ENCODE measurements around the gene ABAT.

The ABAT gene

GRCh38 chr16:8717892-8718415, 43.5 kb downstream of the ABAT start:
- DNase-seq (ENCODE audit: low read depth in 2 of 2): no peak

- DNase-seq (ENCODE audit: low read depth in 2 of 2): no peak
Measured at GRCh38 chr16:8718851-8719680, 44.6 kb downstream of the ABAT start.

DNA sequence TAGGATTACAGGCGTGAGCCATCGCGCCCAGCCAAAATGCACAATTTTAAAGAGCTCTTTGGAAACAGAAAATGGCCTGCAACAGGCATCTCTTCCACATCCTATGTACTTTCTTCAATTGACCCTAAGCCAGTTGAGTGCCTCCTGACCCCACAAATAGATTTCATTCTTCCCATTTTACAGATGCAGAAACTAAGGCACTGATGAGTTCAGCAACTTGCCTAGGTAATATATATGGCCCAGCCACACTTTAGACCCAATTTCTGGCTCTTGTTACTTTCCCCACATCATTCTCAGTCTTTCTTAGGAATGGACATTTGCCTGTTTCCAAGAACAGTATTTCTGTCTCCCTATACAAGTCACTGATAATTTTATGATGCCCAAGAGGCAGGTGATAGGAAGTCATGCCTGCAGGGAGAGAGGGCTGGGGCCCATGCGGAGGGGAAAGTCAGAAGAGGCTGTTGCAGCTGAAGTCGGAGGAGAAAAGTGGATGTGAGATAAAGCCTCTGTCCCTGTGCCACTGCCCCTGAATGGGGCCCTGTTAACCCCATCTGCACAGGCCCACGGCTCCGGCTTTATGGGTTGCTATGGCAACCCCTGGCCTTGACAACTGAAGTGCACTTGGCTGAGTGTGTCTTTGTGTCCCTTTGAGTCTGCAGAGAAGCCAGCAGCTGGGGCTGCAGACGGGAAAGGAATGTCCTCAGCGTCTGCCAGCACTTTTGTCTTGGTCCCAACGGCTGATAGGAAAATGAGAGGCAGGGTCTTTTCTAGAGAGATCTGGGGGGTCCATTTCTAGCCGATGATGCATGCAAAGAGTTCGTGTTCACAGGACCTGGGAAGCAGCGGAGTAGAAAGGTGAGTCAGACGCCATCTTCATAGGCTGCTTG, 45.9 kb downstream of the ABAT start:
- DNase-seq (ENCODE audit: low read depth in 2 of 2): no peak

DNA sequence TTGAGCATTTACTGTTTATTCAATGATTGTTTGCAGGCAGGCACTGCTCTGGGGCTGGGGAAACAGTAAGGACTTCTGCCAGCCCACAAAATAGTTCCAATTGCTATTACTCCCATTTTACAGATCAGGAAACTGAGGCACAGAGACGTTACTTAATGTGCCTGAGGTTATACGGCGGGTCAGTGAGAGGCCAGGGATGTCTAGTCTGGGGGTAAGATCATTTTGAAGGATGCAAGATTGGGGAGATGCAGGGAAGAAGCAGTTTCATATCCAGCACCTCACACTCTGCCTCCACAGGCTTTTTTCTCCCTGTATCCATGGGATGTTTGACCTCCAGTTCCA, 46.5 kb downstream of the ABAT start:
- no peak for DNase-seq (ENCODE audit: low read depth in 2 of 2)

GRCh38 chr16:8721336-8722024, 47.1 kb downstream of the ABAT start:
- DNase-seq (ENCODE audit: low read depth in 2 of 2): no peak

- DNase-seq (ENCODE audit: low read depth in 2 of 2): no peak
Measured at GRCh38 chr16:8722025-8722348, 47.6 kb downstream of the ABAT start.

GRCh38 chr16:8725513-8726178, 51.2 kb downstream of the ABAT start:
- DNase-seq (ENCODE audit: low read depth in 2 of 2): no peak

GRCh38 chr16:8727131-8727806, 52.9 kb downstream of the ABAT start:
- DNase-seq (ENCODE audit: low read depth in 2 of 2): no peak

DNA sequence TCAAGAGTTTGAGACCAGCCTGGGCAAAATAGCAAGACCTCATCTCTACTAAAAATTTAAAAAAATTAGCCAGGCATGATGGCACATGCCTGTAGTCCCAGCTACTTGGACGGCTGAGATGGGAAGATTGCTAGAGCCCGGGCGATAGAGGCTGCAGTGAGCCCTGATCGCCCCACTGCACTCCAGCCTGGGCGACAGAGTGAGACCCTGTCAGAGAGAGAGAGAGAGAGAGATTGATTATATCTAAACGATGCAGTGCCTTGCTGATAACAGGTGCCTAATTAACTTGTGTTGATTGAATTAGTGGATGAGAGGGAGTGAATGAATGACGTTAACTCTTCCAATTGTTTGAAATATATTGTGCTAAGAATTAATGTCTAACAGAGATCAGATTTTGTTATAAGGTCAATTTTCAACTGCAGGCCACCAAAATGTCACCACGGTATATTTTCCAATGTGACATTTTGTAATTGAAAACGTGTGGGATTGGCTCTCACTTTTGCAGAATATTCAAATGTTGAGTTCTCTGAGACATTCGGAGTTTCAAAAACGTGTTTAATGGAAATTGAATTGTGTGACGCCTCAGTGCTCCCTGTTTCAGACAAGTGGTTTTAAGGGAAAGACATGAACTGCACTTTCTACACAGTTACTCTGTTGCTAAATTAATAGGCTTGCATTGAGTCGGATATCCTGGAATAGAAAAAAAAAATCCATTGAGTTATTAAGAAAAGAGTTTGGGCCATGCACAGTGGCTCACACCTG, 53.6 kb downstream of the ABAT start:
- DNase-seq (ENCODE audit: low read depth in 2 of 2): no peak

DNA sequence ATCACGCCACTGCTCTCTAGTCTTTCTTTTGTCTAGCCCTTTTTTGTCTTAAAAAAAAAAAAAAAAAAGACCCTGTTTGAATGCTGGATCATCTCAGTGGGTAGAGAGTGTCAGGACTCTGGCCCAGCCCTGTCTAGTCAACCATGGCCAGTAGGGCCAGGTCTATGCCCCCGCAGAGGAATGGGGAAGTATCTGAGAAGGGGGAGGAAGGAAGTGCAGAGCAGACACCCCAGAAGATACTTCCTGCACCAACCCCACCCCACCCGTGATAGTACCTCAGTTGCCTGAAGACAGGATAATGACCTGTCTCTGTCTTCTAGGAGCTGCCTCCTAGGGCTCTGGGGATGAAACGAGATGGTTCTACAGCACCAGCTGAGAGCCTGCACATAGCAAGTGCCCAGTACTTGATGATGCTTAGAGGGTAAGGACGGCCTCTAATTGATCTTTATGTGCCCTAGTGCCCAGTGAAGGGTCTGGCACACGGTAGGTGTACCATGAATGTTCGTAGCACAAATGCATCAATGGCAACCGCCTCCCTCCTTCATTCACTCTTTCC, 55.4 kb downstream of the ABAT start:
- no peak for DNase-seq (ENCODE audit: low read depth in 2 of 2)

DNA sequence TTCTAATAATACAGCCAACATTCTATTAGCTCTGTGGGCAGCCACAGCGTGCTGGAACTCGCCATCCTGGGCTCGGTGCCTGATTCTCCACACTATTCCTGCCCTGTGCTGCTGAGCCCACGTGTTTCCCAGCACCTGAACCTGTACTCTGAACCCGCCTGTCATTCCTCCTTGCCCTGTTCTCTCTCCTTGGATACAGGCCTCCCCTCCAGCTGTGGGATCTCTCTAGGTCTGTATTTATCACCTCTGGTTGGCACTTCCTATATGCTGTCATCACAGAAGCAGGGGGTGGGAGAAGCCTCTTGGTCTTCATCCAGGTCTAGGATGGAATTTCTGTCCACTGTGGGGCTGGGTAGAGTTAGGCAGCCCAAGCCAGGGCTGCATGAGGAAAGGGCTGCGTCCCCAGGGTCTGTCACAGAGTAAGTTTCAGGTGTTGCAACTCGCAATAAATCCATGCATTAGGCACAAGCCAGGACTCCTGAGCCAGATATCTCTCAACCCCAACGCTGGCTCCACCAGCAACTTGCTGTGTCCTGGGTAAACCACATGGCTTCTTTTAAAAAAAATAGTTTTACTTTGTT, 56.0 kb downstream of the ABAT start:
- no peak for DNase-seq (ENCODE audit: low read depth in 2 of 2)

GRCh38 chr16:8733849-8734540, 59.6 kb downstream of the ABAT start:
- DNase-seq (ENCODE audit: low read depth in 2 of 2): no peak

GRCh38 chr16:8735574-8735973, 61.2 kb downstream of the ABAT start:
- DNase-seq (ENCODE audit: low read depth in 2 of 2): no peak

DNA sequence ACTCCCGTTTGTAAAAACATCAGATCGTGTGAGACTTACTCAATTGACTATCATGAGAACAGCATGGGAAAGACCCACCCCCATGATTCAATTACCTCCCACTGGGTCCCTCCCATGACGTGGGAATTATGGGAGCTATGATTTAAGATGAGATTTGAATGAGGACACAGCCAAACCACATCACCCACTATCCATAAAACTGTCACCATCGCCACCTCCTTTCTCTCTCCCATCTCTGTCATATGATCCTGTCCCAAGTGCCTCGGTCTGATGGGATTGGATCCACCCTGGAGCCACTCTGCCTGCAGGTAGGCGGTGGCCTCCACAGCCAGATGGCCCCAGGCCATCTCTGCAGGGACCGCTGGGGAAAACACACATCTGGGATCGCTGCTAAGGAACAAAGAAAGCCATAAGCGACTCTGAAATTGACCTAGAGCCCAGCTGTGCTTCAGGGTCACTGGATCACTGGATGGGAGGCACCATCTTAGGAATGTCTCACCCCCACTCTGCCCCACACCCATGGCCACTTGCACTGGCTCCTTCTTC, 61.8 kb downstream of the ABAT start:
- no peak for DNase-seq (ENCODE audit: low read depth in 2 of 2)

- no peak for DNase-seq (ENCODE audit: low read depth in 2 of 2)
Measured at GRCh38 chr16:8739151-8739550, 64.7 kb downstream of the ABAT start.

GRCh38 chr16:8739989-8740704, 65.7 kb downstream of the ABAT start:
- DNase-seq (ENCODE audit: low read depth in 2 of 2): no peak

GRCh38 chr16:8740775-8741355, 66.4 kb downstream of the ABAT start:
- no peak for DNase-seq (ENCODE audit: low read depth in 2 of 2)

GRCh38 chr16:8741636-8742035, 67.2 kb downstream of the ABAT start:
- DNase-seq (ENCODE audit: low read depth in 2 of 2): no peak

Data from stimulated activated CD8-positive, alpha-beta memory T cell treated with anti-CD3 and anti-CD28 coated beads, Interleukin-15, amount 100 ng/mL, for 48 hours (primary cell).